ENCODE results near the gene SLC5A8. TPM values are rescaled to one million over a fixed set of nuclear protein-coding genes. Genes with fewer than 3 reads are reported as not detected.

SLC5A8 gene
- total and polyA plus RNA-seq, 2 experiments from 2014 or later, result 0.10 TPM

DNA sequence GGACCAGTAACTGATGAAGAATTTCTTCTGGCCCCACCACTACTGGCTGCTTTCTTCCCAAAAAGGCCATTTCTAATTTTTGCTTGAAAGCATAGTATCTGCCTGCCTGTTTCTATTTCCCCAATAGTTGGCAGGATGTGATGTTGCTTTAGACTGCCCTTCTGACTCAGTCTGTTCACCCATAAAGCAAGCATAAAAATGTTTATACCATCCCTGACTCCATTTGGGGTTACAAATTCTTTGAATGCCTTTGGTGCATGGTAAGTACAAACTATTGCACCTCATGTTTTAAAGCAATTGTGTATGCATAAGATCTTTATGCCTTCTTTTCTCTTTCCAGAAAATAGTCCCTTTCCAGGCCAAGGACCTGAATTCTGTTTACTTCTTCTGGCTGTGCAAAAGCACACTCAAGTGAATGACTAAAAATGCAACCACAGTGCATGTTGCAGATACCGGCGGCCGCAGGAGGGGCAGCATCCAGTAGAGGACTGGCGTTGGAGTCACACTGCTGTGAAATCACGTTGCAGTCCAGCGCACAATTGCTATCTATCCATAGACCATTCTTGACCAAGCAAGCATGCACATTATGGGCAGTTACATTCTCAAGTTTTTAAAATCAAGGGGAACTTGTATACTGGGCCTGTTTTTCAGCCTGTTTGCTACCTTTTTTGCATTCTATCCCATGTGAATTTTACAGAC, 82.4 kb downstream of the SLC5A8 start (continued):
- TF ChIP-seq ZNF462 (CRISPR knock-in tag; IDR thresholded peaks at IDR 0.05) (no peak), NANOG (IDR thresholded peaks at IDR 0.05; ENCODE audit: borderline replicate concordance) (no peak), POLR2AphosphoS5 (IDR thresholded peaks at IDR 0.05; ENCODE audit: low read depth) (no peak), EZH2 (IDR thresholded peaks at IDR 0.05; ENCODE audit: low read depth, unreplicated experiment) (no peak)

- no peaks in the 10 kb centered on the region; the same call in 1 of the 2 replicates for H4K20me1 ChIP-seq (replicated peaks; ENCODE audit: insufficient read depth)
- H2AFZ ChIP-seq, result no peak overlapping the region
- no peak for ATAC-seq
- no peak overlapping the region for H3K4me2 ChIP-seq
- no peaks in the 10 kb centered on the region for H3F3A ChIP-seq (replicated peaks; ENCODE audit: low read depth)
- H3K4me3 ChIP-seq, result no peak overlapping the region
- 0 out of 2 replicates have a peak, but pooled peaks cover 4% of the 10 kb centered on the region for H3K9me2 ChIP-seq (ENCODE audit: insufficient read depth)
- H3K27ac ChIP-seq (ENCODE audit: low read depth), result no peak overlapping the region
- no peak for DNase-seq (ENCODE audit: low spot score)
- H3K4me3 Mint-ChIP-seq, result no peak overlapping the region
- H3K36me3 Mint-ChIP-seq (ENCODE audit: low read depth), result peaks cover 9% of the 10 kb centered on the region; the same call in 2 of the 3 replicates
- no peak overlapping the region for H3K27ac Mint-ChIP-seq
- no peaks in the 10 kb centered on the region for H3K36me3 ChIP-seq (ENCODE audit: insufficient read depth)
- no peaks in the 10 kb centered on the region for H3K27me3 ChIP-seq (ENCODE audit: insufficient read depth)
- H3K4me1 ChIP-seq (ENCODE audit: insufficient read depth), result no peaks in the 10 kb centered on the region
- H3K27me3 Mint-ChIP-seq (ENCODE audit: insufficient read depth, low read depth, poor library complexity), result peaks cover 2% of the 10 kb centered on the region
- no peaks in the 10 kb centered on the region for H3K79me2 ChIP-seq (replicated peaks; ENCODE audit: insufficient read depth)
- H3K4me1 Mint-ChIP-seq, result no peaks in the 10 kb centered on the region
- H3K9me3 Mint-ChIP-seq, result no peaks in the 10 kb centered on the region; the same call in 2 of the 3 replicates
- TF ChIP-seq JUNB (IDR thresholded peaks at IDR 0.05; ENCODE audit: unreplicated experiment), result no peak
- no peak for TF ChIP-seq CTCF (conservative IDR thresholded peaks at IDR 0.05; ENCODE audit: low read depth in 2 of 2)
- no peak for TF ChIP-seq ETS1 (IDR thresholded peaks at IDR 0.05)
- no peak for TF ChIP-seq EZH2 (IDR thresholded peaks at IDR 0.05; ENCODE audit: low read depth, unreplicated experiment)
- TF ChIP-seq EZH2phosphoT487 (IDR thresholded peaks at IDR 0.05; ENCODE audit: unreplicated experiment), result no peak
- TF ChIP-seq ZNF114 (CRISPR knock-in tag; IDR thresholded peaks at IDR 0.05), result no peak
- no peak for TF ChIP-seq NANOG (IDR thresholded peaks at IDR 0.05; ENCODE audit: borderline replicate concordance)
Observed at GRCh38 chr12:101117842-101118241, 92.2 kb downstream of the SLC5A8 start.
